Nephron (organoid): Measurements from ENCODE around the gene CEACAM3.

Source experiments
- H3K27ac Mint-ChIP-seq, 3 experiments: 2 replicates each; pipeline ENCODE4 v1.8.0; 2020; ENCODE audit warnings: mixed read lengths in 3 of 3, mild to moderate bottlenecking in 2 of 3, moderate library complexity in 1 of 3
- H3K27me3 Mint-ChIP-seq: 2 replicates; pipeline ENCODE4 v1.8.0; 2021; ENCODE audit warnings: low read depth, mild to moderate bottlenecking, moderate library complexity, mixed read lengths
- H3K36me3 Mint-ChIP-seq: 2 replicates; pipeline ENCODE4 v1.8.0; 2020; ENCODE audit warnings: low read depth, mixed read lengths
- H3K4me1 Mint-ChIP-seq: 2 replicates; pipeline ENCODE4 v1.8.0; 2020; ENCODE audit warnings: mixed read lengths
- H3K4me3 Mint-ChIP-seq, 3 experiments: 2 replicates each; pipeline ENCODE4 v1.8.0; 2020; ENCODE audit warnings: mild to moderate bottlenecking in 3 of 3, mixed read lengths in 3 of 3, moderate library complexity in 2 of 3
- H3K9me3 Mint-ChIP-seq: 2 replicates; pipeline ENCODE4 v1.8.0; 2020; ENCODE audit warnings: mixed read lengths
- TF ChIP-seq, protein P1 (sequence below), 3 experiments: fragments of 200-600 bp; sonication (generic); IDR thresholded peaks; one replicate each; pipeline ENCODE4 v1.5.0; 2021; ENCODE audit warnings: antibody characterized with exemption in 3 of 3; ENCODE audit not compliant: unreplicated experiment in 3 of 3

CEACAM3 gene

DNA sequence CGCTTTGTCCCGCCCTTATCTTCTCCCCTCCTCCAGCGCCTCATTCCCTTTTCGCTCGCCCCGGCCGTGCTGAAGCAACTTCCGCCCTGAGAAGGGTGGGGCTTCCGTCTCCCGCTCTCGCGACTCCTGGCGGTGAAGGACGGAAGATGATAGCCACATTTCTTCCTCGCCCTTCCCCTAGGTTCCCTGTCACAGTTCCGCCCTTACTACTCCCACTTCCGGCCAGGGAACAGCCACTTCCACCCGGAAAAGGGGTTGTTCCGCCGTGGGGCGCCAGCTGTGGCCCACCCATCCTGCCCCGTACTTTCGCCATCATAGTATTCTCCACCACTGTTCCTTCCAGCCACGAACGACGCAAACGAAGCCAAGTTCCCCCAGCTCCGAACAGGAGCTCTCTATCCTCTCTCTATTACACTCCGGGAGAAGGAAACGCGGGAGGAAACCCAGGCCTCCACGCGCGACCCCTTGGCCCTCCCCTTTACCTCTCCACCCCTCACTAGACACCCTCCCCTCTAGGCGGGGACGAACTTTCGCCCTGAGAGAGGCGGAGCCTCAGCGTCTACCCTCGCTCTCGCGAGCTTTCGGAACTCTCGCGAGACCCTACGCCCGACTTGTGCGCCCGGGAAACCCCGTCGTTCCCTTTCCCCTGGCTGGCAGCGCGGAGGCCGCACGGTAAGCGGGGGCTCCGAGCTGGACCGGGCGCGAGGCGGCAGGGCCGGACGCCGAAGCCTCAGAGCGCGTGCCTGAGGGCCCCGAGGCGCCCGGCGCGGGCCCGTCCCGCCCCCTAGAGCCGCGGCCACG, 63.4 kb downstream of the CEACAM3 start, which contains the start of gene RPS19:
Gene RPS19, plus strand, starts transcription at position 638 of the 801 bp plus-strand sequence. CDS start 520 bp downstream, outside the sequence.
- Mint-ChIP-seq H3K27ac (peak within 1 kb of the TSS; percentile 94 to 99 (median 98)), H3K9me3 (no peaks in the 10 kb centered on the region), H3K4me3 (peak within 1 kb of the TSS; percentile 96 to 97 (median 97)), H3K36me3 (peaks cover 41% of the 10 kb centered on the region), H3K4me1 (peaks cover 37% of the 10 kb centered on the region), H3K27me3 (peaks cover 6% of the 10 kb centered on the region)
- TF ChIP-seq, protein P1, sequence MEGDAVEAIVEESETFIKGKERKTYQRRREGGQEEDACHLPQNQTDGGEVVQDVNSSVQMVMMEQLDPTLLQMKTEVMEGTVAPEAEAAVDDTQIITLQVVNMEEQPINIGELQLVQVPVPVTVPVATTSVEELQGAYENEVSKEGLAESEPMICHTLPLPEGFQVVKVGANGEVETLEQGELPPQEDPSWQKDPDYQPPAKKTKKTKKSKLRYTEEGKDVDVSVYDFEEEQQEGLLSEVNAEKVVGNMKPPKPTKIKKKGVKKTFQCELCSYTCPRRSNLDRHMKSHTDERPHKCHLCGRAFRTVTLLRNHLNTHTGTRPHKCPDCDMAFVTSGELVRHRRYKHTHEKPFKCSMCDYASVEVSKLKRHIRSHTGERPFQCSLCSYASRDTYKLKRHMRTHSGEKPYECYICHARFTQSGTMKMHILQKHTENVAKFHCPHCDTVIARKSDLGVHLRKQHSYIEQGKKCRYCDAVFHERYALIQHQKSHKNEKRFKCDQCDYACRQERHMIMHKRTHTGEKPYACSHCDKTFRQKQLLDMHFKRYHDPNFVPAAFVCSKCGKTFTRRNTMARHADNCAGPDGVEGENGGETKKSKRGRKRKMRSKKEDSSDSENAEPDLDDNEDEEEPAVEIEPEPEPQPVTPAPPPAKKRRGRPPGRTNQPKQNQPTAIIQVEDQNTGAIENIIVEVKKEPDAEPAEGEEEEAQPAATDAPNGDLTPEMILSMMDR (IDR thresholded peaks at IDR 0.05; ENCODE audit: unreplicated experiment in 3 of 3) = peak; percentile 63 to 70 (median 68)

DNA sequence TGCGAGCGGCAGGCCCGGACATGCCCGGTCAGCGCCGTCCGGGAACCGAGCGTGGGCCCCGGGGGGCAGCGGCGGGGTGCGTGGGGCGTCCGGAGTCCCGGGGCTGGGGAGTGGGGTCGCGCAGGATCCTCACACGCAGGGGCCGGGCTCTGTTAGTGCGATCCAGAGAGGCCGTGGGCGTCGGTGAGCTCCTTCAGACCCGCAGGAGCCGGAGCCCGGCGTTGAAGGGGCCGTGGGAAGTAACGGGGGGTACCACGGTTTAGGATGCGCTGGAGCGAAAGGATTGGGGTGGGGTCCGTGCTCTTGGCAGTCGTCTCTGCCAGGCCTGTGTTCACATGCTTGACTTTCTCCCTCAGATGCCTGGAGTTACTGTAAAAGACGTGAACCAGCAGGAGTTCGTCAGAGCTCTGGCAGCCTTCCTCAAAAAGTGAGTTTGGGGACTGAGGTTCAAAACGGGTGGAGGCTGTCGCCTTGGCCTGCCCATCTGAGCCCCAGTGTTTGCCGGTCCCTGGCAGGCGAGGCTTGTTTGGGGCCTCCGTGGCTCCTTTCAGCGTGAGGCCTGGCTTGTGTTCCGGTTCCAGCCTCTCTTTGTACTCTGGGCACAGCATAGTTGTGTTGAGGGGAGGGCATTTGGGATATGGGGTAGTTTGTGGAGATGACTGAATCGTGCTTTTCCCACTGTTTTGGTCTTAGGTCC, 64.2 kb downstream of the CEACAM3 start:
- Mint-ChIP-seq H3K4me3 (peak overlapping the region; percentile 95 to 97 (median 96)), H3K27ac (peak overlapping the region; percentile 93 to 96 (median 94)), H3K36me3 (peaks cover 46% of the 10 kb centered on the region), H3K4me1 (peaks cover 37% of the 10 kb centered on the region), H3K9me3 (no peaks in the 10 kb centered on the region), H3K27me3 (no peaks in the 10 kb centered on the region)
- TF ChIP-seq, protein P1 (IDR thresholded peaks at IDR 0.05; ENCODE audit: unreplicated experiment in 3 of 3) = no peak
